Cardiac fibroblast (primary cell): ENCODE results near the gene TNS1.
"Not testable (repeated sequence)": the region's sequence is repeated elsewhere in the genome, so short reads cannot be mapped to it uniquely, and the experiment has no call there.

Experiments used
- DNase-seq, 2 donors: peaks; one replicate each; pipeline versions ENCODE4 v3.0.0 to v3.0.0-alpha.2; 2010; ENCODE audit warnings: low read depth in 2 of 2
- H3K4me3 ChIP-seq, 2 donors: replicated peaks in 1 of 2; 1 replicate in 1 of 2; 2 replicates in 1 of 2; pipeline ENCODE4 v1.5.1; 2011; ENCODE audit warnings: low read depth in 2 of 2, low read length in 2 of 2, mild to moderate bottlenecking in 2 of 2, moderate library complexity in 1 of 2
- CTCF ChIP-seq: IDR thresholded peaks from one replicate; pipeline ENCODE4 v1.5.1; 2011; ENCODE audit warnings: low read depth, mild to moderate bottlenecking, low read length, inconsistent platforms

Gene TNS1

DNA sequence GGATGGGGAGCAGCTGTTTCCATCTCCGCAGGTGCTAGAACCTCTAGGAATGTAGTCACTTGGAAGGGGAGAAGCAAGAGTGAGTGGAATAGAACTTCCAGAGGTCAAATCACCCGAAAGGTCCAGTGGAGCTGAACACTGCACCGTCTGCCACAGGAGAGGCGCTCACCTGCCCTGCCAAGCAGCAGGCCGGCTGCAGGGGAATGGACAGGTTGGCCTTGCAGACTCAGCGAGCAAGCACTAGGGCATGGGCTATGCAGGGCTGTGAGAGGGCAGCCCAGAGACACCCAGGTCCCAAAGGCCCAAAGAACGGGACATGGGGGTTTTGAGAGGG, 214.2 kb downstream of the TNS1 start:
- no peak for TF ChIP-seq CTCF
- no peak overlapping the region for H3K4me3 ChIP-seq
- no peak for DNase-seq

- no peak for DNase-seq
- no peak for TF ChIP-seq CTCF
- no peak overlapping the region for H3K4me3 ChIP-seq
These were observed 215.5 kb downstream of the TNS1 start for GRCh38 chr2:217787160-217787877.

DNA sequence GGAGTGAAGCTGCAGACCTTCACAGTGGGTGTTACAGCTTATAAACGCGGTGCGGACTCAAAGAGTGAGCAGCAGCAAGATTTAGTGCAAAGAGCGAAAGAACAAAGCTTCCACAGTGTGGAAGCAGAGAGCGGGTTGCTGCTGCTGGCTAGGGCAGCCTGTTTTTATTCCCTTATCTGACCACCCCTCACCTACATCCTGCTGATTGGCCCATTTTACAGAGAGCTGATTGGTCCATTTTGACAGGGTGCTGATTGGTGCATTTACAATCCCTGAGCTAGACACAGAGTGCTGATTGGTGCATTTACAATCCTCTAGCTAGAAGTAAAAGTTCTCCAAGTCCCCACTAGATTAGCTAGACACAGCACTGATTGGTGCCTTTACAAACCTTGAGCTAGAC, 216.2 kb downstream of the TNS1 start:
- not testable (repeated sequence) for DNase-seq, H3K4me3 ChIP-seq

DNA sequence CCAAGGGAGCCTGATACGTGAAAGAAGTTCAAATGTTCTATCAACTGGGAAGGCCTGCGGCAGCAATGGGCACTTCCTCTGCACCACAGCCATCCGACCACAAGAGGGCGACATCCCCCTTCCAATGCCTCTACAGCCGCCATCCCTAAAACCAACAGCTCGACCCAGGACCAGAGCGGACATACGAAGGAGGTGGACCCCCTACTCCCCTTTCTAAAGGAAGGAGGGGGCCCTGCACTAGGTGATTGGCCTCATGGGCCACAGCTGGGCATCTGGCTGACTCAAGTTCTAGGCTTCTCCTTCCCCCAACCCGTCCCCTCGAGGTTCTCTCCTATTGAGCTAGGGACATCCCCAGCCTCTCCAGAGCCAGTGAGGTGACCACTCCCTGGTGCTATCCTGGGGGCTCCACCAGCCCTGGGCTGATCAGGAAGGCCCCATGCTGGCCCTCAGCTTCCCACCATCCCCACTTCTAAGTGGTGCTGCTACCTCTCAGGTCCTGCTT, 217.2 kb downstream of the TNS1 start:
- H3K4me3 ChIP-seq = no peak overlapping the region
- peak; percentile 95 for TF ChIP-seq CTCF
- peak; percentile 72 to 77 for DNase-seq

DNA sequence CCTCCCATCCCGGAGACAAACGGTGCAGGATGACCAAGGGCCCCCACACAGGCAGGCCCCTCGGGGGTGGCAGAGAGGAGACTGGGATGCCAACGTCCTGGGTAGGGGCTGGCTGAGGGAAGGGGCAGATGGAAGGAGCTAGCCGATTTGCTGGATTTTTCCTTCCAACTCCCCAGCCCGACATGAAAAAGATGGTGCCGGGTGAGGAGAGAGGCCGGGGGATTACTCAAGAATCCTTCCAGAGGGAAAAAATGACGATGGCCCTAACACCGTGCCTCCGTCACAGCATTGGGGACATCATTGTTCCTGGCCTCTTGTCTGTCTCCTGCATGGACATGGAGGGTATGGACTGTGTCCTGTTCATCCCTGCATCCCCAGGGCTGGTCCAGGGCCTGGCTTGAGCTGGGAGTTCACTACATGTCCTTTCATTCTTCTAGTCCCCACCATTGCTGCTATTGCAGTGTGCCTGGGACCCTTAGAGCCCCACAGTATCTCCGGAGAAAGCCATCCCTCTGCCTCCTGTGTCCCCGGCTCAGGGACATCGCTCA, 217.7 kb downstream of the TNS1 start:
- DNase-seq = no peak
- no peak for TF ChIP-seq CTCF
- no peak overlapping the region for H3K4me3 ChIP-seq

DNA sequence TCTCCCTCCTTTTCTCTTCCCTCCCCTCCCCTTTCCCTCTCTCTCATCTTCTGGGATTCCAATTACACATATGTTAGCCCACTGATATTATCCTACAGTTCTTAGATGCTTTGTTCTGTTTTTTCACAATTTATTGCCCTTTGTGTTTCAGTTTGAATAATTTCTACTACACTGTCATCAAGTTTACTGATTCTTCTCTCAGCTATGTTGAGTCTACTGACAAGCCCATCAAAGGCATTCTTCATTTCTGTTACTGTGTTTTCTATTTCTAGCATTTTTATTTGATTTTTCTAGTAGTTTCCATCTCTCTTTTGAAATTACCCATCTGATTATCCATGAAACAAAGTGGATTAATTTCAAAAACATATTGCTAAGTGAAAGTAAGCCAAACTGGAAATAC, 219.6 kb downstream of the TNS1 start:
- no peak for TF ChIP-seq CTCF
- no peak overlapping the region for H3K4me3 ChIP-seq
- no peak for DNase-seq

DNA sequence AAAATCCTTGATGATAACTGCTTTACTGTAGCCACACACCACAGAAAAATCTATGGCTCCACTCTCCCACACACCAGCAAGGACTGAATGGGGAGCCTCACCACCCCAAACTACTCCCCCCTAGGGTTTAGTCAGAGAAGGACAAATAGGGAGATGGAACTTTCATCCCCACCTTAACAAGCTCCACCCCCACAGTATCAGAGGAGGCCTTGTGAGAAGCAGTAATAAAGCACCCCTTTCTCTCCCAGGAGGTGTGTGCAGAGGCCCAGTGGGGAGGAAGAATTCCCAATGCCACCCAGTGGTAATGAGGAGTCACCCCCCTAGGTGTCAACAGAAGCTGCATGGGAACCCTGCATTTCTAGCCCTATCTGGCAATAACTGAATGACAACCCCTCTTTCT, 224.9 kb downstream of the TNS1 start:
- no peak for DNase-seq
- H3K4me3 ChIP-seq = no peak overlapping the region

More for the DNA sequence above, 224.9 kb downstream of the TNS1 start:
- TF ChIP-seq CTCF = no peak
